ENCODE data around the gene LRCH4.
"Not testable (repeated sequence)": the region's sequence is repeated elsewhere in the genome, so short reads cannot be mapped to it uniquely, and the experiment has no call there.

Gene LRCH4

GRCh38 chr7:100532165-100533022 lies 53.5 kb downstream of the LRCH4 start:
- no peak overlapping the region for H3K4me3 ChIP-seq (ENCODE audit: low read depth, low read length)
- TF ChIP-seq POLR2A (IDR thresholded peaks at IDR 0.05; ENCODE audit: extremely low read depth, insufficient read length) (no peak), MAX (IDR thresholded peaks at IDR 0.05; ENCODE audit: low read depth, low read length) (no peak), MYC (IDR thresholded peaks at IDR 0.05; ENCODE audit: low read depth, low read length) (no peak), CTCF (IDR thresholded peaks at IDR 0.05; ENCODE audit: low read depth, low read length) (no peak)
- DNase-seq (ENCODE audit: low read depth), result no peak

GRCh38 chr7:100528108-100528866 lies 57.6 kb downstream of the LRCH4 start:
- DNase-seq (ENCODE audit: low read depth); H3K4me3 ChIP-seq (ENCODE audit: low read depth, low read length): not testable (repeated sequence)
